HEK293 (cell line): ENCODE results near the gene OSCP1.
A peak's percentile ranks its signal among the peaks of the same experiment; 100 is the strongest.

ENCODE experiments used
- HOXD13 ChIP-seq: sonication (generic); formaldehyde crosslinking; IDR thresholded peaks from 2 replicates; pipeline ENCODE4 v1.8.0; 2022; ENCODE audit warnings: missing genetic modification reagents, borderline replicate concordance
- KLF7 ChIP-seq: fragments of 450-650 bp; formaldehyde crosslinking; IDR thresholded peaks from 2 replicates; pipeline ENCODE4 v1.5.1; 2016; ENCODE audit warnings: missing biosample characterization, missing genetic modification characterization, borderline replicate concordance
- KLF9 ChIP-seq: fragments of 450-650 bp; formaldehyde crosslinking; IDR thresholded peaks from 2 replicates; pipeline ENCODE4 v1.5.1; 2016; ENCODE audit warnings: missing biosample characterization, missing genetic modification characterization, low read depth
- SETDB1 ChIP-seq: IDR thresholded peaks from one replicate; pipeline ENCODE4 v1.6.1; 2017; ENCODE audit warnings: mild to moderate bottlenecking, low read length, moderate library complexity, mixed read lengths; ENCODE audit not compliant: insufficient read length
- SP3 ChIP-seq: fragments of 450-650 bp; formaldehyde crosslinking; IDR thresholded peaks from 2 replicates; pipeline ENCODE4 v1.5.1; 2016; ENCODE audit warnings: missing biosample characterization, missing genetic modification characterization
- ZBTB17 ChIP-seq: fragments of 450-650 bp; formaldehyde crosslinking; IDR thresholded peaks from 2 replicates; pipeline ENCODE4 v1.5.1; 2016; ENCODE audit warnings: missing biosample characterization, missing genetic modification characterization
- ZBTB20 ChIP-seq: fragments of 450-650 bp; formaldehyde crosslinking; IDR thresholded peaks from 2 replicates; pipeline ENCODE4 v1.5.1; 2016; ENCODE audit warnings: missing biosample characterization, missing genetic modification characterization
- ZEB2 ChIP-seq: fragments of 450-650 bp; formaldehyde crosslinking; IDR thresholded peaks from 2 replicates; pipeline ENCODE4 v1.5.1; 2016; ENCODE audit warnings: missing biosample characterization, missing genetic modification characterization
- ZNF133 ChIP-seq: fragments of 450-650 bp; formaldehyde crosslinking; IDR thresholded peaks from 2 replicates; pipeline ENCODE4 v1.5.1; 2016; ENCODE audit warnings: missing biosample characterization, missing genetic modification characterization
- ZNF140 ChIP-seq: fragments of 450-650 bp; formaldehyde crosslinking; IDR thresholded peaks from 2 replicates; pipeline ENCODE4 v1.5.1; 2016; ENCODE audit warnings: missing biosample characterization, missing genetic modification characterization
- ZNF146 ChIP-seq: fragments of 450-650 bp; formaldehyde crosslinking; IDR thresholded peaks from 2 replicates; pipeline ENCODE4 v1.5.1; 2016; ENCODE audit warnings: missing biosample characterization, missing genetic modification characterization
- ZNF2 ChIP-seq: fragments of 450-650 bp; formaldehyde crosslinking; IDR thresholded peaks from 2 replicates; pipeline ENCODE4 v1.5.1; 2016; ENCODE audit warnings: missing biosample characterization, missing genetic modification characterization
- ZNF202 ChIP-seq: fragments of 450-650 bp; formaldehyde crosslinking; IDR thresholded peaks from 2 replicates; pipeline ENCODE4 v1.5.1; 2016; ENCODE audit warnings: missing biosample characterization, missing genetic modification characterization, borderline replicate concordance
- ZNF37A ChIP-seq: fragments of 450-650 bp; IDR thresholded peaks from 2 replicates; pipeline ENCODE4 v1.5.1; 2018; ENCODE audit warnings: missing biosample characterization, missing genetic modification characterization
- ZNF558 ChIP-seq: fragments of 450-650 bp; formaldehyde crosslinking; IDR thresholded peaks from 2 replicates; pipeline ENCODE4 v1.5.1; 2016; ENCODE audit warnings: missing biosample characterization, missing genetic modification characterization
- ZNF629 ChIP-seq: fragments of 450-650 bp; formaldehyde crosslinking; IDR thresholded peaks from 2 replicates; pipeline ENCODE4 v1.5.1; 2017; ENCODE audit warnings: missing biosample characterization, missing genetic modification characterization
- ZNF660 ChIP-seq: fragments of 450-650 bp; IDR thresholded peaks from 2 replicates; pipeline ENCODE4 v1.5.1; 2018; ENCODE audit warnings: missing biosample characterization, mild to moderate bottlenecking, missing genetic modification characterization
- ZNF785 ChIP-seq: fragments of 450-650 bp; formaldehyde crosslinking; IDR thresholded peaks from 2 replicates; pipeline ENCODE4 v1.5.1; 2016; ENCODE audit warnings: missing biosample characterization, missing genetic modification characterization
- ZNF830 ChIP-seq: fragments of 450-650 bp; IDR thresholded peaks from 2 replicates; pipeline ENCODE4 v1.5.0; 2018; ENCODE audit warnings: missing biosample characterization, missing genetic modification characterization, low read depth, mild to moderate bottlenecking, moderate library complexity
- ZSCAN23 ChIP-seq: fragments of 450-650 bp; formaldehyde crosslinking; IDR thresholded peaks from 2 replicates; pipeline ENCODE4 v1.5.1; 2016; ENCODE audit warnings: missing biosample characterization, missing genetic modification characterization
- TF ChIP-seq, protein P1 (sequence below): fragments of 450-650 bp; formaldehyde crosslinking; IDR thresholded peaks from 2 replicates; pipeline ENCODE4 v1.5.1; 2016; ENCODE audit warnings: missing biosample characterization, missing genetic modification characterization
- TF ChIP-seq, protein P2 (sequence below): fragments of 450-650 bp; formaldehyde crosslinking; IDR thresholded peaks from 2 replicates; pipeline ENCODE4 v1.5.1; 2016; ENCODE audit warnings: missing biosample characterization, missing genetic modification characterization, borderline replicate concordance
- TF ChIP-seq, protein P3 (sequence below): fragments of 450-650 bp; formaldehyde crosslinking; IDR thresholded peaks from 2 replicates; pipeline ENCODE4 v1.5.1; 2016; ENCODE audit warnings: missing biosample characterization, missing genetic modification characterization
- TF ChIP-seq, protein P4 (sequence below): fragments of 450-650 bp; formaldehyde crosslinking; IDR thresholded peaks from 2 replicates; pipeline ENCODE4; 2016; ENCODE audit warnings: missing biosample characterization, missing genetic modification characterization
- TF ChIP-seq, protein P5 (sequence below): fragments of 450-650 bp; formaldehyde crosslinking; IDR thresholded peaks from 2 replicates; pipeline ENCODE4 v1.5.1; 2017; ENCODE audit warnings: missing biosample characterization, missing genetic modification characterization
- TF ChIP-seq, protein P6 (sequence below): fragments of 450-650 bp; formaldehyde crosslinking; optimal IDR thresholded peaks from 2 replicates; pipeline ENCODE3; 2016; ENCODE audit warnings: missing biosample characterization, mild to moderate bottlenecking, missing genetic modification characterization

OSCP1 gene

DNA sequence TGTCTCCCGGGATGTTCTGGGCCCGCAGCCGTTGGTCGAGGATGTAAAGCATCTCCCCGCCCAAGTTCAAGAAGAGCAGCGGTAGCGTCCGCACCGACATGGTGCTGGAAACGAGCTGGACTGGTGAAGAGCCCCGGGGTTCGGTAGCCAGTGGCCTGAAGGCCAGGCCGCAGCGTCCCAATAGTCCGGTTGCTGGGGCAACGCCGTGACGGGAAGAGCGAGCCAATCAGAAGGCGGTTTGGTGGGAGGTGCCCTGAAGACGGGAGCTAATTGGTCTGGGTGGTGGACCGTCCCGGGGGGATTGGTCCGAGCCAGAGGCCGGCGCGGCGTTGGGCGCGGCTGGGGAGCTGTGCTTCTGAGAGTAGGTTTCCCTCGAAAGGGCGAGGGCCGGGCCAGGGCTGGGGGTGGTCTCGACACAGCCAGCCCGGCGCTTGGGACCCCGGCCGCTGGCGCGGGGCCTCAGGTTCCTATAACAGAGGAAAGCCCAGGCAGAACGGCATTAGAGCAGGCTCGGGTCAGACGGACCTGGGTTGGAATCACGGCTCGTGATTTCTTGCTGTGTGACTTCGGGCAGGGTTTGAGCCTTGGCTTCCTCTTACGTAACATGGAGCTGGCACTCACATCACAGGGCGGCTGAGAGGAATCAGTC, at the start of gene OSCP1 (continued):
- TF ChIP-seq, protein P1, sequence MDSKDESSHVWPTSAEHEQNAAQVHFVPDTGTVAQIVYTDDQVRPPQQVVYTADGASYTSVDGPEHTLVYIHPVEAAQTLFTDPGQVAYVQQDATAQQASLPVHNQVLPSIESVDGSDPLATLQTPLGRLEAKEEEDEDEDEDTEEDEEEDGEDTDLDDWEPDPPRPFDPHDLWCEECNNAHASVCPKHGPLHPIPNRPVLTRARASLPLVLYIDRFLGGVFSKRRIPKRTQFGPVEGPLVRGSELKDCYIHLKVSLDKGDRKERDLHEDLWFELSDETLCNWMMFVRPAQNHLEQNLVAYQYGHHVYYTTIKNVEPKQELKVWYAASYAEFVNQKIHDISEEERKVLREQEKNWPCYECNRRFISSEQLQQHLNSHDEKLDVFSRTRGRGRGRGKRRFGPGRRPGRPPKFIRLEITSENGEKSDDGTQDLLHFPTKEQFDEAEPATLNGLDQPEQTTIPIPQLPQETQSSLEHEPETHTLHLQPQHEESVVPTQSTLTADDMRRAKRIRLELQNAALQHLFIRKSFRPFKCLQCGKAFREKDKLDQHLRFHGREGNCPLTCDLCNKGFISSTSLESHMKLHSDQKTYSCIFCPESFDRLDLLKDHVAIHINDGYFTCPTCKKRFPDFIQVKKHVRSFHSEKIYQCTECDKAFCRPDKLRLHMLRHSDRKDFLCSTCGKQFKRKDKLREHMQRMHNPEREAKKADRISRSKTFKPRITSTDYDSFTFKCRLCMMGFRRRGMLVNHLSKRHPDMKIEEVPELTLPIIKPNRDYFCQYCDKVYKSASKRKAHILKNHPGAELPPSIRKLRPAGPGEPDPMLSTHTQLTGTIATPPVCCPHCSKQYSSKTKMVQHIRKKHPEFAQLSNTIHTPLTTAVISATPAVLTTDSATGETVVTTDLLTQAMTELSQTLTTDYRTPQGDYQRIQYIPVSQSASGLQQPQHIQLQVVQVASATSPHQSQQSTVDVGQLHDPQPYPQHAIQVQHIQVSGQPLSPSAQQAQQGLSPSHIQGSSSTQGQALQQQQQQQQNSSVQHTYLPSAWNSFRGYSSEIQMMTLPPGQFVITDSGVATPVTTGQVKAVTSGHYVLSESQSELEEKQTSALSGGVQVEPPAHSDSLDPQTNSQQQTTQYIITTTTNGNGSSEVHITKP (tag by site-specific recombination): peak; percentile 93
- TF ChIP-seq, protein P2, sequence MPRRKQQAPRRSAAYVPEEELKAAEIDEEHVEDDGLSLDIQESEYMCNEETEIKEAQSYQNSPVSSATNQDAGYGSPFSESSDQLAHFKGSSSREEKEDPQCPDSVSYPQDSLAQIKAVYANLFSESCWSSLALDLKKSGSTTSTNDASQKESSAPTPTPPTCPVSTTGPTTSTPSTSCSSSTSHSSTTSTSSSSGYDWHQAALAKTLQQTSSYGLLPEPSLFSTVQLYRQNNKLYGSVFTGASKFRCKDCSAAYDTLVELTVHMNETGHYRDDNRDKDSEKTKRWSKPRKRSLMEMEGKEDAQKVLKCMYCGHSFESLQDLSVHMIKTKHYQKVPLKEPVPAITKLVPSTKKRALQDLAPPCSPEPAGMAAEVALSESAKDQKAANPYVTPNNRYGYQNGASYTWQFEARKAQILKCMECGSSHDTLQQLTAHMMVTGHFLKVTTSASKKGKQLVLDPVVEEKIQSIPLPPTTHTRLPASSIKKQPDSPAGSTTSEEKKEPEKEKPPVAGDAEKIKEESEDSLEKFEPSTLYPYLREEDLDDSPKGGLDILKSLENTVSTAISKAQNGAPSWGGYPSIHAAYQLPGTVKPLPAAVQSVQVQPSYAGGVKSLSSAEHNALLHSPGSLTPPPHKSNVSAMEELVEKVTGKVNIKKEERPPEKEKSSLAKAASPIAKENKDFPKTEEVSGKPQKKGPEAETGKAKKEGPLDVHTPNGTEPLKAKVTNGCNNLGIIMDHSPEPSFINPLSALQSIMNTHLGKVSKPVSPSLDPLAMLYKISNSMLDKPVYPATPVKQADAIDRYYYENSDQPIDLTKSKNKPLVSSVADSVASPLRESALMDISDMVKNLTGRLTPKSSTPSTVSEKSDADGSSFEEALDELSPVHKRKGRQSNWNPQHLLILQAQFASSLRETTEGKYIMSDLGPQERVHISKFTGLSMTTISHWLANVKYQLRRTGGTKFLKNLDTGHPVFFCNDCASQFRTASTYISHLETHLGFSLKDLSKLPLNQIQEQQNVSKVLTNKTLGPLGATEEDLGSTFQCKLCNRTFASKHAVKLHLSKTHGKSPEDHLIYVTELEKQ (tag by site-specific recombination): no peak
- TF ChIP-seq, protein P3, sequence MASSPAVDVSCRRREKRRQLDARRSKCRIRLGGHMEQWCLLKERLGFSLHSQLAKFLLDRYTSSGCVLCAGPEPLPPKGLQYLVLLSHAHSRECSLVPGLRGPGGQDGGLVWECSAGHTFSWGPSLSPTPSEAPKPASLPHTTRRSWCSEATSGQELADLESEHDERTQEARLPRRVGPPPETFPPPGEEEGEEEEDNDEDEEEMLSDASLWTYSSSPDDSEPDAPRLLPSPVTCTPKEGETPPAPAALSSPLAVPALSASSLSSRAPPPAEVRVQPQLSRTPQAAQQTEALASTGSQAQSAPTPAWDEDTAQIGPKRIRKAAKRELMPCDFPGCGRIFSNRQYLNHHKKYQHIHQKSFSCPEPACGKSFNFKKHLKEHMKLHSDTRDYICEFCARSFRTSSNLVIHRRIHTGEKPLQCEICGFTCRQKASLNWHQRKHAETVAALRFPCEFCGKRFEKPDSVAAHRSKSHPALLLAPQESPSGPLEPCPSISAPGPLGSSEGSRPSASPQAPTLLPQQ (tag by site-specific recombination): peak; percentile 58
- TF ChIP-seq ZNF785 (0 out of 2 replicates have a peak, but pooled peaks have one; percentile 30), ZEB2 (0 out of 2 replicates have a peak, but pooled peaks have one; percentile 44), KLF7 (tag by site-specific recombination) (peak; percentile 70; the same call in 1 of the 2 replicates), SP3 (peak; percentile 65), ZBTB20 (tag by site-specific recombination) (peak; percentile 65), ZSCAN23 (no peak), ZNF660 (tag by site-specific recombination) (peak; percentile 71; the same call in 1 of the 2 replicates), HOXD13 (no peak), ZNF202 (no peak), ZNF2 (tag by site-specific recombination) (peak; percentile 62; the same call in 1 of the 2 replicates), KLF9 (tag by site-specific recombination) (peak; percentile 64; the same call in 1 of the 2 replicates), ZNF140 (no peak), ZNF629 (peak; percentile 82), ZNF37A (tag by site-specific recombination) (no peak), ZNF146 (tag by site-specific recombination) (0 out of 2 replicates have a peak, but pooled peaks have one; percentile 6), ZNF558 (no peak), ZNF830 (tag by site-specific recombination) (no peak), ZBTB17 (peak; percentile 68), SETDB1 (peak; percentile 73), ZNF133 (tag by site-specific recombination) (no peak)
- TF ChIP-seq, protein P4, sequence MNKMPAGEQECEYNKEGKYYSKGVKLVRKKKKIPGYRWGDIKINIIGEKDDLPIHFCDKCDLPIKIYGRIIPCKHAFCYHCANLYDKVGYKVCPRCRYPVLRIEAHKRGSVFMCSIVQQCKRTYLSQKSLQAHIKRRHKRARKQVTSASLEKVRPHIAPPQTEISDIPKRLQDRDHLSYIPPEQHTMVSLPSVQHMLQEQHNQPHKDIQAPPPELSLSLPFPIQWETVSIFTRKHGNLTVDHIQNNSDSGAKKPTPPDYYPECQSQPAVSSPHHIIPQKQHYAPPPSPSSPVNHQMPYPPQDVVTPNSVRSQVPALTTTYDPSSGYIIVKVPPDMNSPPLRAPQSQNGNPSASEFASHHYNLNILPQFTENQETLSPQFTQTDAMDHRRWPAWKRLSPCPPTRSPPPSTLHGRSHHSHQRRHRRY (tag by site-specific recombination): no peak
- TF ChIP-seq, protein P5, sequence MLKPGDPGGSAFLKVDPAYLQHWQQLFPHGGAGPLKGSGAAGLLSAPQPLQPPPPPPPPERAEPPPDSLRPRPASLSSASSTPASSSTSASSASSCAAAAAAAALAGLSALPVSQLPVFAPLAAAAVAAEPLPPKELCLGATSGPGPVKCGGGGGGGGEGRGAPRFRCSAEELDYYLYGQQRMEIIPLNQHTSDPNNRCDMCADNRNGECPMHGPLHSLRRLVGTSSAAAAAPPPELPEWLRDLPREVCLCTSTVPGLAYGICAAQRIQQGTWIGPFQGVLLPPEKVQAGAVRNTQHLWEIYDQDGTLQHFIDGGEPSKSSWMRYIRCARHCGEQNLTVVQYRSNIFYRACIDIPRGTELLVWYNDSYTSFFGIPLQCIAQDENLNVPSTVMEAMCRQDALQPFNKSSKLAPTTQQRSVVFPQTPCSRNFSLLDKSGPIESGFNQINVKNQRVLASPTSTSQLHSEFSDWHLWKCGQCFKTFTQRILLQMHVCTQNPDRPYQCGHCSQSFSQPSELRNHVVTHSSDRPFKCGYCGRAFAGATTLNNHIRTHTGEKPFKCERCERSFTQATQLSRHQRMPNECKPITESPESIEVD: no peak
- TF ChIP-seq, protein P6, sequence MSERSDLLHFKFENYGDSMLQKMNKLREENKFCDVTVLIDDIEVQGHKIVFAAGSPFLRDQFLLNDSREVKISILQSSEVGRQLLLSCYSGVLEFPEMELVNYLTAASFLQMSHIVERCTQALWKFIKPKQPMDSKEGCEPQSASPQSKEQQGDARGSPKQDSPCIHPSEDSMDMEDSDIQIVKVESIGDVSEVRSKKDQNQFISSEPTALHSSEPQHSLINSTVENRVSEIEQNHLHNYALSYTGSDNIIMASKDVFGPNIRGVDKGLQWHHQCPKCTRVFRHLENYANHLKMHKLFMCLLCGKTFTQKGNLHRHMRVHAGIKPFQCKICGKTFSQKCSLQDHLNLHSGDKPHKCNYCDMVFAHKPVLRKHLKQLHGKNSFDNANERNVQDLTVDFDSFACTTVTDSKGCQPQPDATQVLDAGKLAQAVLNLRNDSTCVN: peak; percentile 46
